Ishikawa (cell line): ENCODE measurements around the gene GALNTL6.

Source experiments
- CEBPB ChIP-seq: IDR thresholded peaks from 2 replicates; pipeline ENCODE4 v1.6.1; 2012
- YY1 ChIP-seq: IDR thresholded peaks from 2 replicates; pipeline ENCODE4 v1.6.1; 2012; ENCODE audit warnings: low read depth

- TF ChIP-seq YY1 (no peak), CEBPB (no peak)
These were observed 1184.7 kb downstream of the GALNTL6 start for GRCh38 chr4:172997856-172998255.
